ACC112 (cell line): ENCODE results near the gene FBF1.

ENCODE experiments used
- H2AFZ ChIP-seq: fragments of 200-600 bp; sonication (generic); one replicate; pipeline ENCODE4 v1.6.0; 2017; ENCODE audit warnings: antibody characterized with exemption, low read length; ENCODE audit not compliant: unreplicated experiment
- H3K27ac ChIP-seq: fragments of 200-600 bp; sonication (generic); 2 replicates; pipeline ENCODE4 v1.5.1; 2014; ENCODE audit warnings: low read depth, mild to moderate bottlenecking, antibody characterized with exemption, low read length, moderate library complexity
- H3K27me3 ChIP-seq: fragments of 200-600 bp; sonication (generic); 2 replicates; pipeline ENCODE4 v1.6.1; 2014; ENCODE audit warnings: mild to moderate bottlenecking, antibody characterized with exemption, low read length, moderate library complexity, mixed read lengths; ENCODE audit not compliant: insufficient read depth
- H3K36me3 ChIP-seq: fragments of 200-600 bp; sonication (generic); 2 replicates; pipeline ENCODE4 v1.6.1; 2016; ENCODE audit warnings: mild to moderate bottlenecking, antibody characterized with exemption, low read length, moderate library complexity, mixed read lengths; ENCODE audit not compliant: insufficient read depth
- H3K4me1 ChIP-seq: fragments of 200-600 bp; sonication (generic); one replicate; pipeline ENCODE4 v1.6.1; 2016; ENCODE audit warnings: low read length, mixed read lengths; ENCODE audit not compliant: insufficient read depth, unreplicated experiment, control insufficient read depth
- H3K4me3 ChIP-seq: fragments of 200-600 bp; sonication (generic); 2 replicates; pipeline ENCODE4 v1.5.1; 2014; ENCODE audit warnings: mild to moderate bottlenecking, low read depth, low read length
- H3K79me2 ChIP-seq: fragments of 200-600 bp; sonication (generic); one replicate; pipeline ENCODE4 v1.6.0; 2016; ENCODE audit warnings: low read length; ENCODE audit not compliant: control insufficient read depth, unreplicated experiment, insufficient read depth

Gene FBF1

DNA sequence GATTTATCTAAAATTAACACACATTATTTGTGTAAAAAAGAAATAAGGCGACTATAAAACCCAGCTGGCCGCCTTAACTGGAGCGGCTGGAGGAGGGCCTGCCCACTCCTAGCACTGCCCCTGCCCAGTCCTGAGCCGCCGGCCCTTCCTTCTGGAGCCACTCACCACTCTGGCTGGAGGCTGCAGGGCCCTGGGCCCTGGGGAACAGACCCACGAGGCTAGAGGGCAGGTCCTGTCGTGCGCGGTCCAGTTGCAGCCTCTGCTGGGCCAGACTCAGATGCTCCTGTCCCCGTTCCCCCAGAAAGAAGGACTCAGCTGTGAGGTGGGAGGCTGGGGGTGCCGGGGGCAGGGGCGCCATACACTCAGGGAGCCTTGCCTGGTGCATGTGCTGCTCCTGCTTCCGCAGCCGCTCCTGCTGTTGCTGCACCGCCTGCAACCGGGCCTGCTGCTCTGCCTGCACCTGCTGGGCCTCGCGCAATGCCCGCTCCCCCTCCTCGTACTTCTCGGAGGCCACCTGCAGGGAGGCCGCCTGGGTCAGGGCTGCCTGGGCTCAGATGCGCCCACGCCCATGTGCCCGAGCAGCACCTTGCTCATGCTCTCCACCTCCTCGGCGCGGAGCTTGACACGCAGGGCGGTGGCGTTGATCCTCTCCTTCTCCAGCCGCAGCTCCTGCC, 27.2 kb downstream of the FBF1 start:
- no peak overlapping the region for H2AFZ ChIP-seq
- no peaks in the 10 kb centered on the region for H3K79me2 ChIP-seq
- H3K27me3 ChIP-seq: no peaks in the 10 kb centered on the region
- H3K4me1 ChIP-seq: no peaks in the 10 kb centered on the region
- H3K27ac ChIP-seq: no peak overlapping the region
- H3K36me3 ChIP-seq: no peaks in the 10 kb centered on the region
- no peak overlapping the region for H3K4me3 ChIP-seq

GRCh38 chr17:75910699-75911098, 30.1 kb downstream of the FBF1 start:
- H3K4me3 ChIP-seq: no peak overlapping the region
- no peak overlapping the region for H2AFZ ChIP-seq
- no peaks in the 10 kb centered on the region for H3K36me3 ChIP-seq
- H3K27me3 ChIP-seq: no peaks in the 10 kb centered on the region
- H3K79me2 ChIP-seq: no peaks in the 10 kb centered on the region
- H3K4me1 ChIP-seq: no peaks in the 10 kb centered on the region
- no peak overlapping the region for H3K27ac ChIP-seq

- H2AFZ ChIP-seq: no peak overlapping the region
- H3K36me3 ChIP-seq: no peaks in the 10 kb centered on the region
- no peak overlapping the region for H3K27ac ChIP-seq
- H3K27me3 ChIP-seq: no peaks in the 10 kb centered on the region
- no peaks in the 10 kb centered on the region for H3K4me1 ChIP-seq
- no peak overlapping the region for H3K4me3 ChIP-seq
- H3K79me2 ChIP-seq: no peaks in the 10 kb centered on the region
These were observed 31.0 kb downstream of the FBF1 start for GRCh38 chr17:75909812-75910274.

- Histone ChIP-seq H3K27ac (no peak overlapping the region), H3K36me3 (no peaks in the 10 kb centered on the region), H2AFZ (no peak overlapping the region), H3K4me3 (no peak overlapping the region), H3K27me3 (no peaks in the 10 kb centered on the region), H3K79me2 (peaks cover 3% of the 10 kb centered on the region), H3K4me1 (no peaks in the 10 kb centered on the region)
These were observed 31.6 kb downstream of the FBF1 start for GRCh38 chr17:75909051-75909811.

DNA sequence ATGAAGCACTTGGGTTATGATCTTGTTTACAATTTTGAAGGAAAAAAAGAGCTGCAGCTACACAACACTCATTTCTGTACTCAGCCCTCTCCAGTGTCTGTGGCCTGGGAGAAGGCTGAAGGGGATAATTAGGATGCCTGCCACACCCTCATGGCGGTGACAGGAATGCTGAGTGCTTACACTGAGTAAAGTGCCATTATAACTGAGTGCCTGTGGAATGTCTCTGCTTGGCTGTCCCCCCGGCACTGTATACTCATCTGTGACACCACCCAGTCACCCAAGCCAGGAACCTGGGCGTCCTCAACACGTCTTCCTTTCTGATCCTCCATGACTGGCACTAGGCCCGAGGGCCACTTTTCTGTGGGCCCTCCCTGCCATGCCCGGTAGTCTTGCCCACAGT, 32.6 kb downstream of the FBF1 start:
- Histone ChIP-seq H3K27ac (no peak overlapping the region), H3K36me3 (no peaks in the 10 kb centered on the region)

GRCh38 chr17:75906143-75906884, 34.5 kb downstream of the FBF1 start:
- Histone ChIP-seq H3K4me1 (peaks cover 16% of the 10 kb centered on the region), H3K4me3 (no peak overlapping the region), H3K79me2 (peaks cover 7% of the 10 kb centered on the region), H2AFZ (no peak overlapping the region), H3K27ac (no peak overlapping the region), H3K27me3 (no peaks in the 10 kb centered on the region), H3K36me3 (peaks cover 4% of the 10 kb centered on the region; the same call in 1 of the 2 replicates)

More for the DNA sequence above, 32.6 kb downstream of the FBF1 start:
- Histone ChIP-seq H3K79me2 (peaks cover 7% of the 10 kb centered on the region), H3K4me1 (peaks cover 7% of the 10 kb centered on the region), H3K27me3 (no peaks in the 10 kb centered on the region), H3K4me3 (no peak overlapping the region), H2AFZ (no peak overlapping the region)

- Histone ChIP-seq H3K27ac (peak within 1 kb of the TSS; percentile 36; the same call in 1 of the 2 replicates), H2AFZ (peak within 1 kb of the TSS; percentile 30), H3K4me1 (peaks cover 16% of the 10 kb centered on the region), H3K36me3 (peaks cover 8% of the 10 kb centered on the region; the same call in 1 of the 2 replicates), H3K27me3 (no peaks in the 10 kb centered on the region), H3K4me3 (peak within 1 kb of the TSS; percentile 93), H3K79me2 (peaks cover 7% of the 10 kb centered on the region)
These were observed 35.9 kb downstream of the FBF1 start, which contains the start of gene MRPL38 for GRCh38 chr17:75904749-75905521. Gene MRPL38 (minus strand): TSS chr17:75904884. CDS start chr17:75904875, 9 bp downstream.

DNA sequence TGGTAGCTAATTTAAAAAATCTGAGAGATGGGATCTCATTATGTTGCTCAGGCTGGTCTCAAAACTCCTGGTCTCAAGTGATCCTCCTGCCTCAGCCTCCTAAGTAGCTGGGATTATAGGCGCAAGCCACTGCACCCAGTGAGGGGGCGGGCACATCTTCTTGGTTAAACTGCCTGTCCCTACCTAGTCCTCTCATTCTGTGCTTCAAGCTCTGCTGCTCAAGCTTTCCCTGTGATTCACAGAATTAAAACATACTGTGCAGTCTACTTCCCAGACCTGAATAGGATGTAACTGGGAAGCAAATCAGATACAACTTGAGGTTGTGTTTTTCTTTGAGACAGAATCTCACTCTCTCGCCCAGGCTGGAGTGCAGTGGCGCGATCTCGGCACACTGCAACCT, 38.4 kb downstream of the FBF1 start:
- Histone ChIP-seq H3K4me3 (no peak overlapping the region), H3K36me3 (peaks cover 8% of the 10 kb centered on the region; the same call in 1 of the 2 replicates), H3K79me2 (peaks cover 7% of the 10 kb centered on the region), H3K4me1 (peaks cover 16% of the 10 kb centered on the region), H2AFZ (no peak overlapping the region), H3K27me3 (no peaks in the 10 kb centered on the region), H3K27ac (peak overlapping the region; percentile 20; the same call in 1 of the 2 replicates)

DNA sequence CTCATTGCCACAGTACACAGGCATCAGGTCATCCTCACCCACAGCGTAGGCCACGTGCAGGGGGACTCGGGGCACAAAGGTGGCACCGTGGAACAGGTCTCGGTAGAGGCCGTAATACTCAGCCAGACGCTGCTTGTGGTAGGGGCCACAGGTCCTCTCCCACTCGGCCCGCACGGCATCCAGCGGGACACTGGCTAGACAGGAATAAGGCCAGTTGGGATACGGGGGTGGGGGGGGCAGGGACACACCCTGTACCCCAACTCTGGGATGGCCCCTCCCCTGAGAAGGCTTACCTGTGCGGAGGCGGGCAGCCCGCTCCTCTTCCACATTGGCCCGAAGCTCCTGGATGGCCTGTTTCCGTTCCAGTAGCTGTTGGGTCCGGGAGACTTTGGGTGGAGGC, 39.1 kb downstream of the FBF1 start:
- Histone ChIP-seq H3K27ac (no peak overlapping the region), H3K36me3 (peaks cover 8% of the 10 kb centered on the region; the same call in 1 of the 2 replicates), H3K27me3 (no peaks in the 10 kb centered on the region), H2AFZ (no peak overlapping the region), H3K4me3 (no peak overlapping the region), H3K4me1 (peaks cover 21% of the 10 kb centered on the region), H3K79me2 (peaks cover 7% of the 10 kb centered on the region)
